ENCODE measurements around the gene CDKN1B. TPM values are rescaled to one million over a fixed set of nuclear protein-coding genes. Genes with fewer than 3 reads are reported as not detected.

The CDKN1B gene
- total RNA-seq, 1 experiment from 2014 or later, result 25.9 TPM

- intact Hi-C loops (cut with micrococcal nuclease; ENCODE audit: unreplicated experiment), result loop anchor here (2.0 to 10.0 kb wide), 2 partner anchors 329 to 1121 kb away; no protein-coding TSS in a partner anchor
- ATAC-seq (no peak), DNase-seq (ENCODE audit: low read depth, low spot score) (no peak)
- Histone ChIP-seq H3K4me1 (ENCODE audit: control insufficient read depth, insufficient read depth, low read length) (peaks cover 6% of the 10 kb centered on the region), H3K9me3 (ENCODE audit: control insufficient read depth, insufficient read depth, low read depth, low read length) (no peaks in the 10 kb centered on the region), H3K27ac (ENCODE audit: low read length) (no peak overlapping the region), H3K36me3 (ENCODE audit: control insufficient read depth, insufficient read depth, low read length) (no peaks in the 10 kb centered on the region), H3K4me3 (ENCODE audit: low read depth in 2 of 2, low read length in 2 of 2) (no peak overlapping the region), H3K27me3 (ENCODE audit: control insufficient read depth, insufficient read depth, low read length) (no peaks in the 10 kb centered on the region)
- no TSS peak for BruUV-seq (replicated peaks)
- TF ChIP-seq SIN3A (IDR thresholded peaks at IDR 0.05; ENCODE audit: borderline replicate concordance, insufficient read depth, low read depth, low read length), result no peak
- ChIA-PET POLR2A (no interaction called here), CTCF (interaction anchor here (1.0 kb wide), 1 partner anchor 31 kb away, joined by 3 read pairs; no protein-coding TSS in a partner anchor)
- in situ Hi-C loops (cut with HindIII; ENCODE audit: low pct_unique_long_range_greater_than_20kb, low sequenced_read_pairs), result no loop called here
These were observed 11.2 kb upstream of the CDKN1B start for GRCh38 chr12:12705838-12706520.

DNA sequence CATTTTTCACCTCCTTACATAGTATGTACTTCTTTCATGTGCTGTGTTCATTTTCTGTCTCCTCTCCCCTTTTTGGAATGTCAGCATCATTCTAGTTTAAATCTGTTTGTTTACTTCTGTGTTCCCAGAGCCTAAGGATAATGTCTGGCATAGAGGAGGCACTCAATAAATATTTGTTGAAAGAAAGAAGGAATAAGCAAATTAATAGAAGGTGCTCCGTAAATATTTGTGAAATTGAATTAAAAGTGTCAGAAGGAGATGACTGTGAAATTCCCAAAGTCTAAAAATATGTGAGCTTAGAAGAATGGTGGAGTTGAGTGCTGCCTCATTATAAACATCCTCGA lies 3.3 kb upstream of the CDKN1B start:
- CTCF ChIA-PET, result interaction anchor here (2.6 kb wide), 1 partner anchor 23 kb away, joined by 12 read pairs; no protein-coding TSS in a partner anchor
- H3K9me3 ChIP-seq (ENCODE audit: control insufficient read depth, insufficient read depth, low read depth, low read length), result no peaks in the 10 kb centered on the region
- POLR2A ChIA-PET, result interaction anchor here (0.7 to 1.0 kb wide), 2 partner anchors 101 to 357 kb away, joined by 3 read pairs; partner anchors contain the start of gene BORCS5
- H3K27ac ChIP-seq (ENCODE audit: low read length), result peak overlapping the region; percentile 99
- BruUV-seq (replicated peaks), result no TSS peak
- no peaks in the 10 kb centered on the region; the same call in 1 of the 2 replicates for H3K36me3 ChIP-seq (ENCODE audit: control insufficient read depth, insufficient read depth, low read length)
- H3K27me3 ChIP-seq (ENCODE audit: control insufficient read depth, insufficient read depth, low read length), result no peaks in the 10 kb centered on the region
- intact Hi-C loops (cut with micrococcal nuclease; ENCODE audit: unreplicated experiment) (no loop called here), in situ Hi-C loops (cut with HindIII; ENCODE audit: low pct_unique_long_range_greater_than_20kb, low sequenced_read_pairs) (no loop called here)
- TF ChIP-seq SIN3A (IDR thresholded peaks at IDR 0.05; ENCODE audit: borderline replicate concordance, insufficient read depth, low read depth, low read length), result no peak
- TF ChIP-seq POLR2AphosphoS5 (IDR thresholded peaks at IDR 0.05; ENCODE audit: low read depth, low read length), result no peak
- TF ChIP-seq TCF7L2 (IDR thresholded peaks at IDR 0.05; ENCODE audit: low read depth, low read length), result no peak
- no peak for TF ChIP-seq REST (IDR thresholded peaks at IDR 0.05; ENCODE audit: insufficient read depth in 1 of 2, low read depth in 2 of 2, low read length in 1 of 2)
- H3K4me3 ChIP-seq (ENCODE audit: low read depth in 2 of 2, low read length in 2 of 2), result peak overlapping the region; percentile 34 to 72
- DNase-seq (ENCODE audit: low read depth, low spot score) (no peak), ATAC-seq (no peak)
- H3K4me1 ChIP-seq (ENCODE audit: control insufficient read depth, insufficient read depth, low read length), result peaks cover 18% of the 10 kb centered on the region

GRCh38 chr12:12714276-12715021 lies 2.7 kb upstream of the CDKN1B start:
- ChIA-PET POLR2A (interaction anchor here (0.7 to 1.0 kb wide), 2 partner anchors 102 to 358 kb away, joined by 3 read pairs; partner anchors contain the start of gene BORCS5), CTCF (interaction anchor here (2.6 kb wide), 1 partner anchor 22 kb away, joined by 12 read pairs; no protein-coding TSS in a partner anchor)
- no peak for ATAC-seq
- Histone ChIP-seq H3K36me3 (ENCODE audit: control insufficient read depth, insufficient read depth, low read length) (no peaks in the 10 kb centered on the region; the same call in 1 of the 2 replicates), H3K4me3 (ENCODE audit: low read depth in 2 of 2, low read length in 2 of 2) (peak overlapping the region; percentile 34 to 72), H3K27ac (ENCODE audit: low read length) (peak overlapping the region; percentile 99), H3K4me1 (ENCODE audit: control insufficient read depth, insufficient read depth, low read length) (peaks cover 18% of the 10 kb centered on the region), H3K27me3 (ENCODE audit: control insufficient read depth, insufficient read depth, low read length) (no peaks in the 10 kb centered on the region), H3K9me3 (ENCODE audit: control insufficient read depth, insufficient read depth, low read depth, low read length) (no peaks in the 10 kb centered on the region)
- in situ Hi-C loops (cut with HindIII; ENCODE audit: low pct_unique_long_range_greater_than_20kb, low sequenced_read_pairs) (no loop called here), intact Hi-C loops (cut with micrococcal nuclease; ENCODE audit: unreplicated experiment) (no loop called here)
- no TSS peak for BruUV-seq (replicated peaks)
- no peak for DNase-seq (ENCODE audit: low read depth, low spot score)
- TF ChIP-seq CTCF (IDR thresholded peaks at IDR 0.05) (peak; percentile 65), REST (IDR thresholded peaks at IDR 0.05; ENCODE audit: insufficient read depth in 1 of 2, low read depth in 2 of 2, low read length in 1 of 2) (no peak), TCF7L2 (IDR thresholded peaks at IDR 0.05; ENCODE audit: low read depth, low read length) (no peak), SIN3A (IDR thresholded peaks at IDR 0.05; ENCODE audit: borderline replicate concordance, insufficient read depth, low read depth, low read length) (no peak), POLR2AphosphoS5 (IDR thresholded peaks at IDR 0.05; ENCODE audit: low read depth, low read length) (no peak)
